ENCODE measurements around the gene SCN4A.

Gene SCN4A

GRCh38 chr17:64001763-64002529, 29.2 kb upstream of the SCN4A start:
- no peak for DNase-seq

- DNase-seq = no peak
These were observed 28.4 kb upstream of the SCN4A start for GRCh38 chr17:64001091-64001579.

- DNase-seq = no peak
These were observed 27.2 kb upstream of the SCN4A start for GRCh38 chr17:63999680-64000531.

- no peak for DNase-seq
These were observed 26.3 kb upstream of the SCN4A start for GRCh38 chr17:63998721-63999679.

GRCh38 chr17:63998050-63998720, 25.5 kb upstream of the SCN4A start, which contains the start of gene PRR29:
Gene PRR29 (plus strand): TSS chr17:63998351. CDS start chr17:63998365, 14 bp downstream.
- no peak for DNase-seq

GRCh38 chr17:63997341-63998048, 24.8 kb upstream of the SCN4A start:
- DNase-seq = no peak

- DNase-seq = no peak
These were observed 23.9 kb upstream of the SCN4A start for GRCh38 chr17:63996430-63997182.

- DNase-seq = no peak
These were observed 22.9 kb upstream of the SCN4A start for GRCh38 chr17:63995626-63996025.

- DNase-seq = no peak
These were observed 20.8 kb upstream of the SCN4A start for GRCh38 chr17:63993368-63993985.

- no peak for DNase-seq
These were observed 18.9 kb upstream of the SCN4A start for GRCh38 chr17:63991611-63992010.

GRCh38 chr17:63989622-63990345, 17.1 kb upstream of the SCN4A start:
- no peak for DNase-seq

GRCh38 chr17:63988741-63989621, 16.3 kb upstream of the SCN4A start:
- DNase-seq = no peak

GRCh38 chr17:63988127-63988478, 15.4 kb upstream of the SCN4A start:
- no peak for DNase-seq

- DNase-seq = no peak
These were observed 14.8 kb upstream of the SCN4A start for GRCh38 chr17:63987221-63988126.

GRCh38 chr17:63986821-63987220, 14.1 kb upstream of the SCN4A start:
- DNase-seq = no peak

- DNase-seq = no peak
These were observed 12.8 kb upstream of the SCN4A start for GRCh38 chr17:63985387-63986140.

Data from GDM1 (cell line).